GM19395 (cell line): ENCODE measurements around the gene DACH2.
A peak's percentile ranks its signal among the peaks of the same experiment; 100 is the strongest.

Source experiments
- ATAC-seq: cut with Tn5 transposase; IDR thresholded peaks from one replicate; pipeline ENCODE4 v1.9.1; 2021; ENCODE audit warnings: mild to moderate bottlenecking, moderate library complexity; ENCODE audit not compliant: unreplicated experiment

Gene DACH2

DNA sequence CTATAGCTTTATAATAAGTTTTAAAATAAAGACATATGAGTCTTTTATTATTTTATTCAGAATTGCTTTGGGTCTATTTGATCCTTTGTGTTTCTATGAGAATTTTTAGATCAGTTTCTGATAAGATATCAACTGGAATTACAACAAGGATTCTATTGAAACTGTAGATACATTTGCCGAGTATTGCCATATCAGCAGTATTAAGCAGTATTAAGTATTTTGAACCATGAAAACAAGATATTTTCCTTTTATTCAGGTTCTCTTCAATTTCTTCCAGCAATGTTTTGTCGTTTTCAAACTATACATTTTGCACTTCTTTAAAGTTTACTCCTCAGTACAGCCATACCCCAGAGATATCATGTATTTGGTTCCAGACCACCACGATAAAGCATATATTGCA is 598.8 kb downstream of the DACH2 start:
- no peak for ATAC-seq

DNA sequence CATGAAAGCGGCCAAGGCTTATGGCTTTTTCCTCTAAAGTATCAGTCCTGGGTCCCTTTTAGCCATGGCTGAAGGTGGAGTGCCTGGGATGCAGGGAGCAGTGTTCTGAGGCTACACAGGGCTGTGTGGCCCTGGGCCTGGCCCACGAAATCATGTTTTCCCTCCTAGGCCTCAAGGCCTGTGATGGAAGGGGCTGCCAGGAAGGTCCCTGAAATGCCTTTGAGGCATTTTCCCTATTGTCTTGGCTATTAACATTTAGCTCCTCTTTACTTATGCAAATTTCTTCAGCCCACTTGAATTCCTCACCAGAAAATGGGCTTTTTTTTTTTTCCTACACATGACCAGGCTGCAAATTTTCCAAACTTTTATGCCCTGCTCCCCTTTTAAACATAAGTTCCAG is 657.0 kb downstream of the DACH2 start:
- no peak for ATAC-seq

DNA sequence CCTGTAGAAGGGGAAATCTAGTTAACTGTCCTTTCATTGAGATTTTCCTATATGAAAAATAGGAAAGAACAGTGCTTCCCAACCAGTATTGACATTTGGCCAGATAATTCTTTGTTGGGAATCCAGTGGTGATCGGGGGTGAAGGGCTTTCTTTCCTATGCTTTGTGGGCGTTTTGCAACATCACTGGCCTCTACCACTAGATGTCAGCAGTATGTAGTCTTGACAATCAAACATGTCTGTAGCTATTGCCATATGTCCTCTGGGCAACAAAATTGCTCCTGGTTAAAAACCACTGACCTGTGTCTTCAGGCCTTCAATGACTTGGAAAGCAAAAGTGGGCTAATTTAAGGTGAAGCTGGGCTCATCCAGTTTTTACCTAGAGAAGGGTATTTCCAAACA is 658.5 kb downstream of the DACH2 start:
- ATAC-seq, result peak; percentile 67

DNA sequence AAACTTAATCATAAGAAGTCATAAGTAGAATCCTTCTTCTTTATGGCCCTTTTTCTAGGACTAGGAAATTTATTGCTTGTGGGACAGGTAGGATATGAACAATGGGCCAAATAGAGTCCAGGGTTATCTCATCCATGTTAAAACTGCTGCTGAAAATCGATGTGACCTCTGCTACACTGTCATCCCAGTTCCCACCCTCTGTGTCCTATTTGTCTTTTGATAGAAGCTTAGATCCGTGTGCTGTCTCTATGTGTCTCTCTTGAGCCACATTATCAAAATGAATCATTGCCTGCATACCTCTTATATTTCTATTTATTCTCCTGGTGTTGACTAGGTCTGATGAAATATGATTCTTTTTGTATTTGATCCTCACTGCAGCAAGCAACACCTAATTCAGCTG is 661.4 kb downstream of the DACH2 start:
- ATAC-seq, result no peak

DNA sequence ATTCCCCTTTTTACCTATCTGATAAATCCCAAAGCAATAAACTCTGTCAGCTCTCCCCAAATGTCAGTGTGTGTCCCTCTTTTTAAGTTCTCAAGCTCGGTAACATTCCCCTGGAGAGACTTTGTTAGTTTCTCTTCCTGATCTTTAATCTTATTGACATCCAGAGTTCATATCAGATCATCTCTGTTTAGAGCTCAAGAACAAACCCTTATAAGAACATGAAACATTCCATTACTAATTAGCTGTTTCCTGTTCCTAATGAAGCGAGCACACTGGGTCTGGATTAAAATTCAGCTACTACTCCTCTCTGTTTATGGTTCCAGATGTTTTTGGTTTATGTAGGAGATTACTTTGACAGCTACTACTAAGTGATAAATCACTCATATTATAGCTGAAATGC is 681.5 kb downstream of the DACH2 start:
- no peak for ATAC-seq

DNA sequence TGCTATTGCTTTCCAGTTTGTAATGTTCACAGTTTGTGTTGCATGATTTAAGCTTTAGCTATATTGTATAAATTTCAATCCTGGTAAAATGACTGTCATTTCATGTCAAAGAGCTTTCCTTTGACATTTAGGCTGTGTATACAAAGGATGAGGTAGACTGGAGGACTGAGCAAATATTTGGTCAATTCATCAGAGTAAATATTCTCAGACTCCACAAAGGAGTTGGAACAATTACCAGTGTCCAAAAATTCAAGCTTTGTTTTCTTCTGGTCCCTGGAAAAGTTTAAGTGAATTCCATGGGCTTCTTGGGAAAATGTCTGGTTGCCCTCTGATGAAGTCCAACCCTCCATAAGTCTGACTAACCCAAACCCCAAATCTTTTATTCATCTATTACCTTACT is 682.4 kb downstream of the DACH2 start:
- no peak for ATAC-seq

DNA sequence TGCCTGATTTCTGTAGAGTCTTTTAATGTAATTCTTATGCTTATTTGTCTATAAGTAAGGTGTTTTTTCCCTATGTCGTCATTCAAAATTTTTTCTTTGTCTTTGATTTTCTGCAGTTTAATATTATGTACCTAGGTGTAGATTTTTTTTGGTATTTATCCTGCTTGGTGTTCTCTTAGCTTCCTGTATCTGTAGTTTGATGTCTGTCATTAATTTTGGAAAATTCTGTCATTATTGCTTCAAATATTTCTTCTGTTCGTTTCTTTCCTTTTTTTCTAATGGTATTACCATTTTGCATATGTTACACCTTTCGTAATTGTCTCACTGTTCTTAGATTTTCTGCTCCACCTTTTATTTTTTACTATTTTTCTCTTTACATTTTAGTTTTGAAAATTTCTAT is 696.9 kb downstream of the DACH2 start:
- ATAC-seq, result no peak
